Activated CD4-positive, alpha-beta memory T cell treated with anti-CD3 and anti-CD28 coated beads, Interleukin-2, amount 10 ng/mL, durations not matched to agents 7 days and 5 days (primary cell): Measurements from ENCODE around the gene CDH4. TPM values are rescaled to one million over a fixed set of nuclear protein-coding genes. Genes with fewer than 3 reads are reported as not detected.

Experiments used
- CTCF ChIA-PET: fragments of 350-600 bp; sonication (Branson Sonifier 250); formaldehyde crosslinking; loops from one replicate; lab custom pipeline; 2021; ENCODE audit warnings: antibody characterized with exemption, inconsistent platforms; lab: Charles Lee
- POLR2A ChIA-PET: fragments of 350-600 bp; sonication (Branson Sonifier 250); formaldehyde crosslinking; loops from one replicate; lab custom pipeline; 2021; ENCODE audit warnings: antibody characterized with exemption; lab: Charles Lee
- DNase-seq: peaks from one replicate; pipeline ENCODE4 v3.0.0-alpha.2; 2020
- H3K27ac Mint-ChIP-seq: one replicate; pipeline ENCODE4 v1.8.0; 2021; ENCODE audit warnings: mild to moderate bottlenecking, mixed read lengths
- H3K27me3 Mint-ChIP-seq: one replicate; pipeline ENCODE4 v1.8.0; 2021; ENCODE audit warnings: mixed read lengths
- H3K36me3 Mint-ChIP-seq: one replicate; pipeline ENCODE4 v1.8.0; 2021; ENCODE audit warnings: low read depth, mixed read lengths
- H3K4me1 Mint-ChIP-seq: one replicate; pipeline ENCODE4 v1.8.0; 2021; ENCODE audit warnings: mixed read lengths
- H3K4me3 Mint-ChIP-seq: one replicate; pipeline ENCODE4 v1.8.0; 2021; ENCODE audit warnings: mild to moderate bottlenecking, mixed read lengths
- H3K9me3 Mint-ChIP-seq: one replicate; pipeline ENCODE4 v1.8.0; 2021; ENCODE audit warnings: mixed read lengths
- total RNA-seq, 2 experiments: library from RNA; stranded (reverse); gene quantifications; one replicate each; pipeline ENCODE4 v1.2.3, GENCODE V29; 2021

The CDH4 gene
- total RNA-seq, 2 experiments from 2014 or later: 0.15 to 0.20 TPM

DNA sequence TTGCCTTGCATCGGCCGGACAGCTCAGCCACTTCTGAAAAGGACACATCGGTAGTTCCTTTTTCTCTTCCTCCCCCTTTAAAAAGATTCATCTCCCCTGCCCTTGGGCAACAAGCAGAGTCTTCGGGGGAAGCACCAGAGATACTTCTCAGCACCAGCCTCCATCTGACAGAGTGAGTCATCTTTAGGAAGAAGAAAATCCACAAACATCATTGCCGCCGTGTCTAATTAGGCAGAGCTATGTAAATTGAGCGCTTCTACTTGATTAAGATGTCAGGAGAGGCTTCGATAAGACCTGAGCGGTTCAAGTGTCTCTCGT, 627.2 kb downstream of the CDH4 start:
- Mint-ChIP-seq H3K4me1 (no peaks in the 10 kb centered on the region), H3K36me3 (no peaks in the 10 kb centered on the region), H3K4me3 (no peak overlapping the region), H3K27ac (no peak overlapping the region), H3K27me3 (no peaks in the 10 kb centered on the region), H3K9me3 (no peaks in the 10 kb centered on the region)
- ChIA-PET POLR2A (no interaction called here), CTCF (no interaction called here)
- DNase-seq: no peak

DNA sequence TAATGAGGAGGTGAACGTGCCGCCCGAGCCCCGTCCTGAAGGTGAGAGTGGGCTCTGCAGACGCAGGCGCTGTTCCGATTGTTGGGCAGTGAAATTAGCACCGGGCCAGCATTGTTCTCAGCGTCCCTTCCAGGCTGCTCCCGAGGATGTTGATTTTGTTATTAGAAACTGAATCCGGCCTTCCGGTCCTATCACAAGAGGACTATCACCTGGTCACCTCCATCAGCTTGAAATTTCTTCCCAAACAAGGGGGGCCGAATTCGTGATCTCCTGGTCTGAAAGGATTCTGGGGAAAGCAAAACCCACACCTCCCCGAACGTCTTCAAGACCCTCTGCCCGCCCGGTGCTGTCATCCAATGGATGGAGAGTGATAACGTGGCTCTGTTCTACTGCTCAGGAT, 627.6 kb downstream of the CDH4 start:
- POLR2A ChIA-PET: no interaction called here

DNA sequence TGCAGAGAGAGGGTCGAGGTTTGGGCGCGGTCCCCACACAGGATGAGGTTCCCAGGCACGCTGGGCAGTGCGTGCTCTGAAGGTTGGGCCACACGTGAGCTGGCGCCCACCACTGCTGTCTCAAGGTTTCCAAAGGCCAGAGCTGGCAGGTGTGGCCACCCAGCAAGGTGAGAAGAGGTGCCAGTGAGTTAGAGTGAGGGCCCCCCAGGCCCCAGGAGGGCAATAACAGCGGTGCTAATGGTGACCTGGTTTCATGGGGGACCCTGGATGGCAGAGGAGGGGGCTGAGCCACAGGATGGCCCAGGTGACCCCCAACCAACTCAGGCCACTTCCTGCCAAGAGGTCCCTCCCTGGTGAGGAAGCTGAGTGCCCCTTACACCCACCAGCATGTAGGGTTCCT, 628.6 kb downstream of the CDH4 start:
- Mint-ChIP-seq H3K27ac (no peak overlapping the region), H3K4me1 (no peaks in the 10 kb centered on the region), H3K4me3 (no peak overlapping the region), H3K27me3 (no peaks in the 10 kb centered on the region), H3K9me3 (no peaks in the 10 kb centered on the region), H3K36me3 (no peaks in the 10 kb centered on the region)
- POLR2A ChIA-PET: no interaction called here
- no peak for DNase-seq
- CTCF ChIA-PET: no interaction called here

More for the DNA sequence above, 627.6 kb downstream of the CDH4 start:
- H3K4me3 Mint-ChIP-seq: no peak overlapping the region
- no peaks in the 10 kb centered on the region for H3K9me3 Mint-ChIP-seq
- H3K27me3 Mint-ChIP-seq: no peaks in the 10 kb centered on the region
- H3K36me3 Mint-ChIP-seq: no peaks in the 10 kb centered on the region
- CTCF ChIA-PET: no interaction called here
- H3K27ac Mint-ChIP-seq: no peak overlapping the region
- no peaks in the 10 kb centered on the region for H3K4me1 Mint-ChIP-seq
- no peak for DNase-seq

DNA sequence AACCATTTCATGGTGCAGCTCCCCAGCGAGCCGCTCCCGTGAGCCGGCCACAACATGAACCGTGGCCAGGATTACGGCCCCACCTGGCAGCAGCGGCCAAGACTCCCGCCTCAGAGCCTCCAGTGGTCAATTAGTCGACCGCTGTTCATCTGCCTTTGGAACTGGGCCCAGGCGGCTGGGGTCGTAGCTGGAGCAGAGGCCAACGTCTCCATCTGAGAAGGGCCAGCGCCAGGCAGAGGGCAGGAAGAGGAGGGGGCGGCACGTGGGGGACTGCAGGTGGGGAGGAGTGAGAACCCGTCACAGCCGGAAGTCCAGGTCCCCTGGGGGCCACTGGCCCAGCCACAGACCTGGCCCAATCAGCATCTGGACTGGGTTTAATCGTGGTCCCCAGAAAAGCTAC, 629.4 kb downstream of the CDH4 start:
- no peaks in the 10 kb centered on the region for H3K36me3 Mint-ChIP-seq
- no peak overlapping the region for H3K4me3 Mint-ChIP-seq
- no peak for DNase-seq
- ChIA-PET CTCF (no interaction called here), POLR2A (no interaction called here)
- no peak overlapping the region for H3K27ac Mint-ChIP-seq
- H3K9me3 Mint-ChIP-seq: no peaks in the 10 kb centered on the region
- no peaks in the 10 kb centered on the region for H3K27me3 Mint-ChIP-seq
- H3K4me1 Mint-ChIP-seq: no peaks in the 10 kb centered on the region

DNA sequence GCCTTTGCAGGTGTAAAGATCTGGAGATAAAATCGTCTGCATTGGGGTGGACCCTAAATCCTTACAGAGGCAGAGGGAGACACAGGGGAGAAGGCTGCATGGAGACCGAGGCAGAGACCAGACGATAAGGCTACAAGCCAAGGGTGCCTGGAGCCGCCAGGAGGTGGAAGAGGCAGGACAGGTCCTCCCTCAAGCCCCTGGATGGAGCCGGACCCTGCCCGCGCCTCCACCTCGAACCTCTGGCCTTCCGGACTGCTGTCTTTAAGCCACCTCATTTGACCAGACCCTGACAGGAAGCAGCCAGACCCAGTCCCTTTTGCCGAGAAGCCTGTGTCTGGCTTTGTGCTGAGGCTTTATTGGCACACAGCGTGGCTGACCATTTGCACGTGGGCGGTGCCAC, 629.8 kb downstream of the CDH4 start:
- Mint-ChIP-seq H3K27ac (no peak overlapping the region), H3K36me3 (no peaks in the 10 kb centered on the region), H3K4me1 (no peaks in the 10 kb centered on the region), H3K4me3 (no peak overlapping the region), H3K9me3 (no peaks in the 10 kb centered on the region), H3K27me3 (no peaks in the 10 kb centered on the region)
- DNase-seq: no peak
- POLR2A ChIA-PET: no interaction called here
- CTCF ChIA-PET: no interaction called here

DNA sequence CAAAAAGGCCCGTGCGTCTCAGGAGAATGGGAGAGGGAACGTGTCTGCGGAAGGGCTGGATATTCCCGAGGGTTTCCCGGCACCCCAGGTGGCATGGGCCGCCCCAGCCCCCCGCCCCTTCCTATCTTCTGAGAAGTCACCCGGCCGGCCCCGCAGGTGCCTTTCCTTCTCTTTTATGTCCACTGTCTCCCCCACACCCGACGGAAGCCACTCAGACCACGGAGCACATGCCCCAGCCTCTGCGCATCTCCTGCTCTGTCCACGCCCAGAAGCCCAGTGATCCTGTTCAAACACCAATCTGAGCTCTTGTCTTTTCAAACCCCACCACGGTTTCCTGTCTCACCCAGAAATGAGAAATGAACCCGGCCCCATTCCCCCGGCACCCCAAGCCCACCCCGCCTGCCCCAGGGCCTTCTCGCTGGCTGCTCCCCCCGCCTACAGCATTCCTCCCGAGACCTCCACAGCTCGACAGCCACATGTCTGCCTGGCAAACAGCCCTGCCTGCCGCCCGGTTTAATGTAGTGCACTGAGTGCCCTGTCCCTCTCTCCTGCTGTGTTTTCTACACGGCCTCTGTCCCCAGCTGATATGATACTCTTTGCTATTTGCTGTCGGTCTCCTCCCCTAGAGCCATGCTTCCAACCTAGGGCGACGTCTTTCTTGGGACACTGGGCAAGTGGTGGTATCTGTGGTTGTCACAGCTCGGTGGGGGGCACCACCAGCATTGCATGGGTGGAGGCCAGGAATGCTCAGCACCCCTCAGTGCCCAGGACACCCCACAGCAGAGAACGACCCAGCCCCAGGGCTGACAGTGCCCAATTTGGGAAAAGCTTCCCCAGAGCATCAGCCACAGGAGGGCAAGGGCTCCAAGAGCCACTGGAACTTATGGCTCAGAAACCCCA, 630.9 kb downstream of the CDH4 start:
- ChIA-PET POLR2A (no interaction called here), CTCF (no interaction called here)

DNA sequence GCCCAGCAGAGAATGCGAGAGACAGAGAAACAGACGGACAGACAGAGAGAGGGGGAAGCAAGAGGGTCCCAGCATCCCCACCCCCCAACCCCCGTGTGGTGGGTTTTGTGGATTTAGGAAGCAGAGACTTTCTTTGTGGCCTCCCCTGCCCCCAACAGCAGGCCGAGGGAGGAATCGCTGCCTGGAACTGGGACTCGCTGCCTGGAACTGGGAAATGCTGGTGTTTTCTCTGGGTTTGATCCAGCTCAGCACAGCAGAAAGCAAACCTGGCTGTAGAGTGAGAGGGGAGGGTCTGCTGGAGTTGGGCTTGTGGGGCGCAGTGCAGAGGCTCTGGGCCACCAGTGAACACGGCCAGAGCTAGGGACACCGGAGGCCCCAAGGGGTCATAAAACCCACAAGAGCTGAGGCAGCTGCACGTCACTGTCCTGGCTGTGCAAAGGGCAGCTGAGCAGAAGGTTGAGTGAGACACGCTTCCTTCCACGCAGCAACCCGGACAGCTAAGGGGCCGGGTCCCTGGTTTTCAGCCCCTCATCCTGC, 631.9 kb downstream of the CDH4 start:
- ChIA-PET POLR2A (no interaction called here), CTCF (no interaction called here)
- DNase-seq: no peak
- Mint-ChIP-seq H3K36me3 (no peaks in the 10 kb centered on the region), H3K27ac (no peak overlapping the region), H3K27me3 (no peaks in the 10 kb centered on the region), H3K9me3 (no peaks in the 10 kb centered on the region), H3K4me1 (peaks cover 2% of the 10 kb centered on the region), H3K4me3 (no peak overlapping the region)

More for the DNA sequence above, 630.9 kb downstream of the CDH4 start:
- no peak overlapping the region for H3K4me3 Mint-ChIP-seq
- peaks cover 2% of the 10 kb centered on the region for H3K4me1 Mint-ChIP-seq
- no peaks in the 10 kb centered on the region for H3K9me3 Mint-ChIP-seq
- H3K27me3 Mint-ChIP-seq: no peaks in the 10 kb centered on the region
- DNase-seq: no peak
- H3K27ac Mint-ChIP-seq: no peak overlapping the region
- H3K36me3 Mint-ChIP-seq: no peaks in the 10 kb centered on the region

DNA sequence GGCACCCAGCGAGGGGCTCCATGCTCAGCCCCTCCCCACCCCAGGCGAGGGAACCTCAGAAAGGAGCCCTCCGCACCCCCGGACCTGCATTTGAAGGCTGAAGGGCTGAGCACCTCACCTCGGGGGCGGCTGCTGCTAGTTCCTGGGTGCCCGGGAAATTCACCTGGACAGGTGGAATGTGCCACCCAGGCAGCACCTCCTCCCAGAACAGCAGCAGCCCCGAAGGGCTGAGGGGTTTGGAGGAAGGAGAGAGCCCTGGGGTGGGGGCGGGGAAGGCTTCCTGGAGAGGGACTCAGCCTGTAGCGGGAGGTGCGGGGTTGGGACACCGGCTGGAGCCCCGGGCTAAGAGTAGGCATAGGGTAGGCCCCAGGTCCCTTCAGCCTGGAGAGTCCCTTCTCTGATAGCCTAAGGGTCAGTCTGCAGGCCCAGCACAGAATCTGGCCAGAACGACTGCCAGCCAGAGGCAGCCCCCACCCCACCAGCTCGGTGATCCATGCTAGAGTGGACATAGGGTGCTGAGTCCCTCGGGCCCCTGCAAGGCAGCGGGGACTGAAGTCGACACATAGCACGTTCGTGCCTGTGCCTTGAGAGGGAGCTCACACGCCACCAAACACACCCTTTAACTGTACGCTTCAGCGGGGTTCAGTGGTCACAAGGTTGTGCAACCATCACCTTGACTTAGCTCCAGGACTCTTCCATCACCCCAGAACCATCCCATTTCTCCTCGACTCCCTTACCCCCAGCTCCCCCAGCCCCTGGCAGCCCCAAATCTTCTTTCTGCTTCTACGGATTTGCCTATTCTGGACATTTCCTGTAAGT, 632.7 kb downstream of the CDH4 start:
- H3K27ac Mint-ChIP-seq: no peak overlapping the region
- H3K9me3 Mint-ChIP-seq: peaks cover 6% of the 10 kb centered on the region
- no peaks in the 10 kb centered on the region for H3K36me3 Mint-ChIP-seq
- ChIA-PET CTCF (no interaction called here), POLR2A (no interaction called here)
- H3K4me1 Mint-ChIP-seq: peaks cover 2% of the 10 kb centered on the region
- H3K4me3 Mint-ChIP-seq: no peak overlapping the region
- DNase-seq: no peak
- no peaks in the 10 kb centered on the region for H3K27me3 Mint-ChIP-seq

DNA sequence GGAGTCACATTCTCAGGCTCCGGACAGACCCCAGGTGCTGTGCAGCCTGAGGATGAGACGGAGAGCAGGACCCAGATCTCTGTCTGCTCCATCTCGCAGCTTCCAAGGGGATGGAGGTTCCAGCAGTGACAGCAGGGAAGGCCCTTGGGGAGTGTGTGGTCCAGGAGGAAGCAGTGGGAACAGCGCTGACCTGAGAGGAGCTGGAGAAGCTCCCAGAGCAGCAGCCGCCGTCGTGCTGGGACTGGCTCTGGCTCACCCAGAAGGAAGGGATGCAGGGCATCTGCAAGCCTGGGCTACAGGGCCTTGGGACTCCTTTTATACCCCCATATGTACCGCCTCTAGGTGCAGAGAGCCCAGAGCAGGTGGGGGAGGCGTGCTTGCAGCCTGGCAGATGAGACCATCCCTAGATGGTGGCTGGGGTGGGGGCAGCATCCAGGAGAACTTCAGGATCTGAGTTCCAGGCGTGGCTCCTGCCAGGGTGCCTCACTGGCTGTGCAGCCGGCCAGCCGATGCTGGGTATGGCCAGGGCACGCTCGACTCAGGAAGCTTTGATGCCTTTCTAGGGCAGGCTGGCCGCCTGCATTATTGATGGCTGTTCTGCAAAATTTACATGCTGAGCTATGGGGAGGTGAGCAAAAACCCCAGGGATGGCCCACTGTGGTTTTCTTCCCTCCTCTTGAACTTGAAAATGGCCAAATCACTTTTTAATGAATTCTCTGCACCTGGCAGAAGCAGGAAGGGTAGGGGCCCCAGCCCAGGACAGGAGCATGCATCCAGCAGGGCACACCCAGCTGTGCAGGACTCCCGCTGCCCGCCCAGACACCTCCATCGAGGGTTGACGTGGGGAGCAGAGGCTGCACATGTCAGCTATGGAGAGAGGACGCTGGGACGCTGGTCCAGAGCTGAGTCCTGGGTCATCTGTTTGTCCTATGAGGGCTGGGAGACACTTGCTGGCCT, 634.0 kb downstream of the CDH4 start:
- Mint-ChIP-seq H3K9me3 (peaks cover 10% of the 10 kb centered on the region), H3K4me3 (no peak overlapping the region), H3K27ac (no peak overlapping the region), H3K27me3 (no peaks in the 10 kb centered on the region), H3K4me1 (peaks cover 2% of the 10 kb centered on the region), H3K36me3 (no peaks in the 10 kb centered on the region)
- POLR2A ChIA-PET: no interaction called here
- CTCF ChIA-PET: interaction anchor here (1.3 kb wide), 1 partner anchor 10 kb away, joined by 3 read pairs; no protein-coding TSS in a partner anchor
- DNase-seq: no peak

DNA sequence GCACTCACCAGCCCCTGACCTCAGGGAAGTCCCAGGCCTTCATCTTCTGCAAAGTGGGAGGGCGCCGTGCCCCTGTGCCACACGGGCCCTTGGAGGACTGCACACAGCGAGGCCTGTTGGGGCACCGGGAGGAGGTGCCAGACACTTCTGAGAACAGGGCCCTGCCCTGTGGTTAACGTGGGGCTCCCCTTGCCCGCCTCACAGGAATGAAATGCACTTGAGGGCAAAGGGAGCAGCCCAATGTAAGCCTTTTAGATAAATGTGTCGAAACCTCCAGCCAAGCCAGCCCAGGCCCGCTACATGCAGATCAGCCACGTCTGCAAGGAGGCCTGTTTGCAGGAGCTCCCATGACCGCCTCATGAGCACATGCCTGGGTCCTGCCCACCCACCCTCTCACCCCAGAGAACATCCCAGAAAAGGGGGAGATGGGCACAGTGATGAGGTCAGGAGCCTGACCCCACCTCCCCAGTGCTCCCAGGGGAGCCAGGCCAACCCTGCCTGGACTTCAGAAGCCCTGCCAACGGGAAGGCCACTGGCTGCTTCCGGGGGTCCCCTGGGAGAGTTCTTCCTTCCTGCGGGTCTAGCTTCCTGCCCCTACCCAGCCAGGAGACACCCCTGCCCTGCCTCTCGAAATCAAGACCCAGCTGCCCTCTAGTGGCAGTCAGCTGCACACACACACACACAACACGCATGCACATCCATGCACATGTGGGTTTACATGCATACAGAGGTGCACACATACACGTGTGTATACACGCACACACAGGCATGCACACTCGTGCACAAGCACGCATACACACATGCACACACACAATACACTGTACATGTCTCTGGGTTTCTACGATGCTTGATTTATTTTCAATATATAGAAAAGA, 634.9 kb downstream of the CDH4 start:
- ChIA-PET POLR2A (no interaction called here), CTCF (interaction anchor here (0.6 to 1.3 kb wide), 2 partner anchors 9 to 25 kb away, joined by 3 read pairs; no protein-coding TSS in a partner anchor)
- Mint-ChIP-seq H3K4me3 (no peak overlapping the region), H3K9me3 (peaks cover 10% of the 10 kb centered on the region), H3K4me1 (peaks cover 2% of the 10 kb centered on the region), H3K27ac (no peak overlapping the region), H3K27me3 (no peaks in the 10 kb centered on the region), H3K36me3 (no peaks in the 10 kb centered on the region)
- peak; percentile 45 for DNase-seq

DNA sequence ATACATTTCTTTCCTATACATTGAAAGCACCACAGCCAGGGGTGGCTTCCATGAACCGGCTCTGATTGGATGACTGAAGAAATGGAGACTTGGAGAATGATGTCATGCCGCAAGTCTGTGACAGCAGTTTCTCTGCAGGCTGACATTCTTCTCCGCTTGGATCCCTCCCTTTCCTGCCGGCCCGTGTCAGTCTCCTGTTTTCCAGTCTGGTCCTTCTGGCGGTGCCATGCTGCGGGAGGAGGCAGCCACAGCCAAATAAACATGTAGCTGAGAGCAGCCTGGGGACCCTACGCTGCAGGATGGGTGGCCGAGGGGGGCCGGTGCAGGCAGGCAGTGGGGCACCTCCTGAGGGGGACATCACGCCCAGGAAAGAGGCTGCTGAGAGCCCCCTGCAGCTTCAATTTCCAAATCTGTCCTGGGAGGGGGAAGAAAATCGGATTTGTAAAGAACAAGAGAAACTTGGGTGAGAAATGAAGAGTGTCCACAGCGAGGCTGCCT, 635.6 kb downstream of the CDH4 start:
- peaks cover 10% of the 10 kb centered on the region for H3K9me3 Mint-ChIP-seq

More for the DNA sequence above, 635.6 kb downstream of the CDH4 start:
- DNase-seq: no peak
- ChIA-PET POLR2A (no interaction called here), CTCF (no interaction called here)
- no peaks in the 10 kb centered on the region for H3K36me3 Mint-ChIP-seq
- no peaks in the 10 kb centered on the region for H3K27me3 Mint-ChIP-seq
- H3K4me3 Mint-ChIP-seq: no peak overlapping the region
- no peak overlapping the region for H3K27ac Mint-ChIP-seq
- peaks cover 2% of the 10 kb centered on the region for H3K4me1 Mint-ChIP-seq
